ENCODE data around the gene VPS33B.

- TF ChIP-seq POLR2A (IDR thresholded peaks at IDR 0.05) (no peak), CTCF (IDR thresholded peaks at IDR 0.05) (no peak)
Observed at GRCh38 chr15:90957031-90957790, 65.2 kb downstream of the VPS33B start.
